Measurements from ENCODE around the gene ACOT6. TPM values are rescaled to one million over a fixed set of nuclear protein-coding genes. Genes with fewer than 3 reads are reported as not detected.
"Not testable (repeated sequence)": the region's sequence is repeated elsewhere in the genome, so short reads cannot be mapped to it uniquely, and the experiment has no call there.

Gene ACOT6
- total RNA-seq, 2 donors from 2014 or later = not detected

DNA sequence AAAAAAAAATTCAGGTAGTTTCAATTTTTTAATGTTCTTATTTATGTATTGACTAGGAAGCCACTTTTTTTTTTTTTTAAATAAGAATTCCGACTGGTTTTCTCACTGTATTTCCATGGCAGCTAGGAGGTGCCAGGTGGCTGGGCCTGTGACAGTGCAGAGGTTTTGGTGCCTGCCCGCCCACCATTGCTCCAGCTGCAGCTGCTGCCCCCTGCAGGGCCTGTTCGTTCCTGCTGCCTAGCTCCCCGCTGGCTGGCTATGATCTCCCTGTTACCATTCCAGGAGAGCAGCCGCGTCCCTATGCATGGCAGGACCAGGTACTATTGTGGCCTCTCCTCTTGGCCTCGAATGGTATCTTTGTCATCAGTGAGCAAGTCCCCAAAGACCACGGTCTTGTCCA is 41.4 kb upstream of the ACOT6 start:
- not testable (repeated sequence) for DNase-seq (ENCODE audit: low spot score); H3K36me3 ChIP-seq; H3K4me3 ChIP-seq; ATAC-seq (ENCODE audit: insufficient number of reproducible peaks, low FRiP score, low read depth); H3K27me3 ChIP-seq (replicated peaks; ENCODE audit: insufficient read depth); H3K9me3 ChIP-seq; H3K27ac ChIP-seq
- TF ChIP-seq, protein P1, sequence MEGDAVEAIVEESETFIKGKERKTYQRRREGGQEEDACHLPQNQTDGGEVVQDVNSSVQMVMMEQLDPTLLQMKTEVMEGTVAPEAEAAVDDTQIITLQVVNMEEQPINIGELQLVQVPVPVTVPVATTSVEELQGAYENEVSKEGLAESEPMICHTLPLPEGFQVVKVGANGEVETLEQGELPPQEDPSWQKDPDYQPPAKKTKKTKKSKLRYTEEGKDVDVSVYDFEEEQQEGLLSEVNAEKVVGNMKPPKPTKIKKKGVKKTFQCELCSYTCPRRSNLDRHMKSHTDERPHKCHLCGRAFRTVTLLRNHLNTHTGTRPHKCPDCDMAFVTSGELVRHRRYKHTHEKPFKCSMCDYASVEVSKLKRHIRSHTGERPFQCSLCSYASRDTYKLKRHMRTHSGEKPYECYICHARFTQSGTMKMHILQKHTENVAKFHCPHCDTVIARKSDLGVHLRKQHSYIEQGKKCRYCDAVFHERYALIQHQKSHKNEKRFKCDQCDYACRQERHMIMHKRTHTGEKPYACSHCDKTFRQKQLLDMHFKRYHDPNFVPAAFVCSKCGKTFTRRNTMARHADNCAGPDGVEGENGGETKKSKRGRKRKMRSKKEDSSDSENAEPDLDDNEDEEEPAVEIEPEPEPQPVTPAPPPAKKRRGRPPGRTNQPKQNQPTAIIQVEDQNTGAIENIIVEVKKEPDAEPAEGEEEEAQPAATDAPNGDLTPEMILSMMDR (IDR thresholded peaks at IDR 0.05) = peak; percentile 29
- peaks cover 10 to 12% of the 10 kb centered on the region in 2 donors for H3K4me1 ChIP-seq (ENCODE audit: control insufficient read depth in 1 of 2, low read depth in 2 of 2)

DNA sequence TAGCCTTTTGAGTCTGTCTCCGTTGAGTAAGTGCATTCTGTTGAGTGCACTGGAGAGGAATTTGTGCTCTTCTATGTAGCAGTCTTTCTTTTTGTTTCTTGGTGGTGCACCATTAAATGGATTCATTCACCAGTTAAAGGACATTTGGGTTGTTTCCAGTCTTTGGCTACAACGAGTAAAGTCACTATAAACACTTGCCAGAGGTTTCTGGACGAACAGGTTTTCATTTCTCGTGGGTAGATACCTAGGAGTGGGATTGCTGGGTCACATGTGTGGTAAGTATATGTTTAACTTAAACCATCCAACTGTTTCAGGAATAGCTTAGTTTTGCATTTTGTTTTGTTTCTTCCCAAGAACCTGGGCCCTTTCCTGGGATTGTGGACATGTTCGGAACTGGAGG is 39.3 kb upstream of the ACOT6 start:
- H3K27ac ChIP-seq = not testable (repeated sequence)

DNA sequence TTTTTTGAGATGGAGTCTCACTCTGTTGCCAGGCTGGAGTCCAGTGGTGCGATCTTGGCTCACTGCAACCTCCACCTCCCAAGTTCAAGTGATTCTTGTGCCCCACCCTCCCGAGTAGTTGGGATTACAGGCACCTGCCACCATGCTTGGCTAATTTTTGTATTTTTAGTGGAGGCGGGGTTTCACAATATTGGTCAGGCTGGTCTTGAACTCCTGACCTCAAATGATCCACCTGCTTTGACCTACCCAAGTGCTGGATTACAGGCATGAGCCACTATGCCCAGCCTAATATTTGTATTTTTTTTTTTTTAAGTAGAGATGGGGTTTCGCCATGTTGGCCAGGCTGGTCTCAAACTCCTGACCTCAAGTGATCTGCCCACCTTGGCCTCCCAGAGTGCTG is 38.6 kb upstream of the ACOT6 start:
- H3K27me3 ChIP-seq (replicated peaks; ENCODE audit: insufficient read depth); H3K9me3 ChIP-seq; DNase-seq (ENCODE audit: low spot score); H3K4me1 ChIP-seq (ENCODE audit: control insufficient read depth in 1 of 2, low read depth in 2 of 2); ATAC-seq (ENCODE audit: insufficient number of reproducible peaks, low FRiP score, low read depth); H3K4me3 ChIP-seq; H3K36me3 ChIP-seq; H3K27ac ChIP-seq: not testable (repeated sequence)

More for the DNA sequence above, 39.3 kb upstream of the ACOT6 start:
- not testable (repeated sequence) for H3K4me1 ChIP-seq (ENCODE audit: control insufficient read depth in 1 of 2, low read depth in 2 of 2); DNase-seq (ENCODE audit: low spot score); ATAC-seq (ENCODE audit: insufficient number of reproducible peaks, low FRiP score, low read depth); H3K36me3 ChIP-seq; H3K4me3 ChIP-seq; H3K9me3 ChIP-seq; H3K27me3 ChIP-seq (replicated peaks; ENCODE audit: insufficient read depth)

DNA sequence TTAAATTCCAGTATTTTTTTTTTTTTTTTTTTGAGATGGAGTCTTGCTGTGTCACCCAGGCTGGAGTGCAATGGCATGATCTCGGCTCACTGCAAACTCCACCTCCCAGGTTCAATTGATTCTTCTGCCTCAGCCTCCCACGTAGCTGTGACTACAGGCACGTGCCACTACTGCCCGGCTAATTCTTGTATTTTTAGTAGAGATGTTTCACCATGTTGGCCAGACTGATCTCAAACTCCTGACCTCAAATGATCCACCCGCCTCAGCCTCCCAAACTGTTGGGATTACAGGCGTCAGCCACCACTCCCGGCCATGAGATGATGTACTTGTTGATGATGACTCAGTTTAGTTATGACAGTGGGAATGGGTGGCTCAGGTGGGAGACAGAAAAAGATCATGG is 38.1 kb upstream of the ACOT6 start:
- ATAC-seq (ENCODE audit: insufficient number of reproducible peaks, low FRiP score, low read depth); H3K4me3 ChIP-seq; H3K36me3 ChIP-seq; H3K27me3 ChIP-seq (replicated peaks; ENCODE audit: insufficient read depth); H3K27ac ChIP-seq; H3K9me3 ChIP-seq; H3K4me1 ChIP-seq (ENCODE audit: control insufficient read depth in 1 of 2, low read depth in 2 of 2); DNase-seq (ENCODE audit: low spot score): not testable (repeated sequence)

DNA sequence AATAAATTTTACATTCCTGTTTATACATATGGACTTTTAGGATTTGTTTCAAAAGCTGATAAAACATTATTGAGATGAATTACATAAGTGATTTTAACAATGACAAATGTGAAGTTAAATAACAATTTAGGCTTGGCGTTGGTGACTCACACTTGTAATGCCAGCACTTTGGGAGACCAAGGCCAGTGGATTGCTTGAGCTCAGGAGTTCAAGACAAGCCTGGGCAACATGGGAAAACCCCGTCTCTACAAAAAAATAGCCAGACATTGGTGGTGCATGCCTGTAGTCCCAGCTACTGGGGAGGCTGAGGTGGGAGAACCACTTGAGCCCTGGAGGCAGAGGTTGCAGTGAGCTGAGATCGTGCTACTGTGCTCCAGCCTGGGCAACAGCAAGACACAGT is 35.9 kb upstream of the ACOT6 start:
- Histone ChIP-seq H3K27me3 (replicated peaks; ENCODE audit: insufficient read depth) (no peaks in the 10 kb centered on the region), H3K4me1 (ENCODE audit: control insufficient read depth in 1 of 2, low read depth in 2 of 2) (no peaks in the 10 kb centered on the region), H3K36me3 (no peaks in the 10 kb centered on the region), H3K4me3 (no peak overlapping the region), H3K27ac (no peak overlapping the region), H3K9me3 (no peaks in the 10 kb centered on the region)
- DNase-seq (ENCODE audit: low spot score) = no peak
- TF ChIP-seq, protein P1 (IDR thresholded peaks at IDR 0.05) = no peak
- no peak for ATAC-seq (ENCODE audit: insufficient number of reproducible peaks, low FRiP score, low read depth)

DNA sequence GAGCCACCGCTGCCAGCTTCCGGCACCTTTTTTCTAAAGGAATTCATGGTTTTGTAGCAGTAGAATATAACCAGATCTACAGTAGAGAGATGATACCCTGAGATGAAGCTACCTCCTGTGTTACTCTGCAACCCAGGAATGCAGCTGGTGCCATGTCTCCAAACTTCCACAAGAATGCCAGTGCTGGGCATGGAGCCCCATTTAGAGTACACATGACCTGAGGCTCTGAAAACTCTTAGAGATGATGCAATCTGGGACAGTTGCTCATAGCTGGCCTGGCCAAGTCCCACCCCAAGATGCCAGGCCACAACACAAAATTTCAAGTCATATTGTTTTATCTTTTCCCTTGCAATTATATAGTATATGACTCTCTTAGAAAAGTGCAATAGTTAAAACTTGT is 35.1 kb upstream of the ACOT6 start:
- not testable (repeated sequence) for H3K4me3 ChIP-seq; H3K27me3 ChIP-seq (replicated peaks; ENCODE audit: insufficient read depth); H3K36me3 ChIP-seq; H3K9me3 ChIP-seq; ATAC-seq (ENCODE audit: insufficient number of reproducible peaks, low FRiP score, low read depth); H3K27ac ChIP-seq; H3K4me1 ChIP-seq (ENCODE audit: control insufficient read depth in 1 of 2, low read depth in 2 of 2); DNase-seq (ENCODE audit: low spot score)

DNA sequence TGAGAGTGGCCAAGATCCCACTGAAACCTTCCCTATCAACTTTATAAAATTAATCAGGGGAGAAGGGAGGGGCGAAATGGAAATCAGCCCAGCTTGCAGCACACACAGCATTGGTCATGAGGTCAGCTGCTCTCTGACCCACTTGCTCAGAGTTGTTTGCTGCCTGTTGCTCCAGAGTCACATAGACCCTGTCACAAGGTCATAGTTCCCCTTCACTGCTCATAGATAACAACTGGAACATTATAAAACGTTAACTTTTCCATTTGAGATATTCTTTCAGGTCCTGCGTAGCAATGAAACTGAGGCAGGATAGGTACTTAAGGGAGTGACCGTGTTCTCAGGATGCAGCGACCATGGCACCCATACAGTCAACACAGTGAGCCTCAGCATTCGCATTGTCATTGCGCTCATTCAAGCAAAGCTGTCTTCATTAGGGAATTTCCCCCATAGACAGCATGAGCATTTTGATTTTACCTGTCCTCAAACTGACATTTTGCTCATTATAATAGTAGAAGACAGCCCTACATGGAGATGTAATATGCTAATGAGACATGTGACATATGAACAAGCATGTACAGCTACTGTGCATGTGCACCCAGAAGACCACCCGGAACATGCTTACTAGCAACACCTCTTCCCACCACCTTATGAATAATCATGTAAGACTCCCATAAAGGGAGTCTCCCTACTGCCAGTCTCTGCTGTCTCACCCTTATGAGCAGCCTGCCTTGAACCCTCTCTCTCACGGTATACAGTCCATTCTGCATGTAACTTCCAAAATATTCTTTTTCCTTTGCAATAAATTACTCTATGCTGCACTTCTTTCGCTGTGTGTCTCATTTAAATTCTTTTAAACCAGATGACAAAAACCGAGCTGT is 30.0 kb upstream of the ACOT6 start:
- DNase-seq (ENCODE audit: low spot score); H3K9me3 ChIP-seq; H3K4me1 ChIP-seq (ENCODE audit: control insufficient read depth in 1 of 2, low read depth in 2 of 2); H3K36me3 ChIP-seq; H3K27me3 ChIP-seq (replicated peaks; ENCODE audit: insufficient read depth); H3K27ac ChIP-seq; ATAC-seq (ENCODE audit: insufficient number of reproducible peaks, low FRiP score, low read depth); H3K4me3 ChIP-seq: not testable (repeated sequence)

Measured in thoracic aorta (tissue), 2 donors.